Mesothelial cell of epicardium (in vitro differentiated cells): ENCODE measurements around the gene SMC4. TPM values are rescaled to one million over a fixed set of nuclear protein-coding genes. Genes with fewer than 3 reads are reported as not detected.

Experiments used
- DNase-seq, 2 experiments: peaks; one replicate each; pipeline ENCODE4 v3.0.0; 2021; ENCODE audit warnings: low spot score in 2 of 2; ENCODE audit not compliant: unreplicated experiment in 2 of 2
- H3K27ac Mint-ChIP-seq: 2 replicates; pipeline ENCODE4 v1.8.0; 2021; ENCODE audit warnings: mixed read lengths
- H3K27me3 Mint-ChIP-seq: 2 replicates; pipeline ENCODE4 v1.8.0; 2021; ENCODE audit warnings: low read depth, mixed read lengths
- H3K36me3 Mint-ChIP-seq: 2 replicates; pipeline ENCODE4 v1.8.0; 2021; ENCODE audit warnings: mixed read lengths
- H3K4me1 Mint-ChIP-seq: 2 replicates; pipeline ENCODE4 v1.8.0; 2021; ENCODE audit warnings: mixed read lengths
- H3K4me3 Mint-ChIP-seq: 2 replicates; pipeline ENCODE4 v1.8.0; 2021; ENCODE audit warnings: mild to moderate bottlenecking, moderate library complexity, mixed read lengths
- H3K9me3 Mint-ChIP-seq: 2 replicates; pipeline ENCODE4 v1.8.0; 2021; ENCODE audit warnings: mixed read lengths
- CTCF ChIP-seq: fragments of 200-600 bp; sonication (generic); IDR thresholded peaks from one replicate; pipeline ENCODE4 v1.5.0; 2021; ENCODE audit warnings: antibody characterized with exemption; ENCODE audit not compliant: unreplicated experiment
- total RNA-seq: library from RNA; stranded (reverse); gene quantifications from 3 replicates; pipeline ENCODE4 v1.2.1, GENCODE V29; 2021

SMC4 gene
- total RNA-seq, 1 donor from 2014 or later = 57.4 TPM

- H3K27me3 Mint-ChIP-seq = no peaks in the 10 kb centered on the region
- H3K4me3 Mint-ChIP-seq = no peak overlapping the region
- H3K4me1 Mint-ChIP-seq = peaks cover 2% of the 10 kb centered on the region
- no peak overlapping the region for H3K27ac Mint-ChIP-seq
- peaks cover 10% of the 10 kb centered on the region for H3K36me3 Mint-ChIP-seq
- H3K9me3 Mint-ChIP-seq = no peaks in the 10 kb centered on the region
- peak; percentile 80 for TF ChIP-seq CTCF
- DNase-seq = peak in 1 of 2 experiments; percentile 76
Observed at GRCh38 chr3:160413613-160414248, 14.3 kb downstream of the SMC4 start.

GRCh38 chr3:160417311-160417710 lies 17.9 kb downstream of the SMC4 start:
- Mint-ChIP-seq H3K27ac (peak overlapping the region; percentile 54), H3K36me3 (peaks cover 16% of the 10 kb centered on the region), H3K4me1 (peaks cover 5% of the 10 kb centered on the region), H3K27me3 (no peaks in the 10 kb centered on the region), H3K9me3 (no peaks in the 10 kb centered on the region), H3K4me3 (no peak overlapping the region)
- TF ChIP-seq CTCF = no peak
- DNase-seq = no peak

GRCh38 chr3:160427832-160428424 lies 28.5 kb downstream of the SMC4 start:
- no peak overlapping the region for H3K4me3 Mint-ChIP-seq
- H3K36me3 Mint-ChIP-seq = peaks cover 30% of the 10 kb centered on the region
- peak overlapping the region; percentile 12 for H3K27ac Mint-ChIP-seq
- no peak for TF ChIP-seq CTCF
- H3K27me3 Mint-ChIP-seq = no peaks in the 10 kb centered on the region
- no peak for DNase-seq
- H3K9me3 Mint-ChIP-seq = no peaks in the 10 kb centered on the region
- no peaks in the 10 kb centered on the region for H3K4me1 Mint-ChIP-seq

GRCh38 chr3:160434071-160434470 lies 34.6 kb downstream of the SMC4 start:
- no peaks in the 10 kb centered on the region for H3K4me1 Mint-ChIP-seq
- no peak overlapping the region for H3K4me3 Mint-ChIP-seq
- no peak for DNase-seq
- TF ChIP-seq CTCF = no peak
- H3K9me3 Mint-ChIP-seq = no peaks in the 10 kb centered on the region
- H3K27me3 Mint-ChIP-seq = no peaks in the 10 kb centered on the region
- H3K27ac Mint-ChIP-seq = no peak overlapping the region
- peaks cover 28% of the 10 kb centered on the region for H3K36me3 Mint-ChIP-seq

- H3K27ac Mint-ChIP-seq = no peak overlapping the region
- H3K9me3 Mint-ChIP-seq = no peaks in the 10 kb centered on the region
- H3K27me3 Mint-ChIP-seq = no peaks in the 10 kb centered on the region
- H3K36me3 Mint-ChIP-seq = peaks cover 31% of the 10 kb centered on the region
- no peaks in the 10 kb centered on the region for H3K4me1 Mint-ChIP-seq
- H3K4me3 Mint-ChIP-seq = no peak overlapping the region
- DNase-seq = no peak
- TF ChIP-seq CTCF = no peak
Observed at GRCh38 chr3:160435095-160435494, 35.6 kb downstream of the SMC4 start.

- H3K27ac Mint-ChIP-seq = no peak overlapping the region
- no peaks in the 10 kb centered on the region for H3K27me3 Mint-ChIP-seq
- H3K4me3 Mint-ChIP-seq = no peak overlapping the region
- no peak for DNase-seq
- peaks cover 34% of the 10 kb centered on the region for H3K36me3 Mint-ChIP-seq
- TF ChIP-seq CTCF = no peak
- H3K9me3 Mint-ChIP-seq = no peaks in the 10 kb centered on the region
- H3K4me1 Mint-ChIP-seq = no peaks in the 10 kb centered on the region
Observed at GRCh38 chr3:160435747-160436146, 36.3 kb downstream of the SMC4 start.
